Measurements from ENCODE around the gene ARHGAP24. TPM values are rescaled to one million over a fixed set of nuclear protein-coding genes. Genes with fewer than 3 reads are reported as not detected.

ARHGAP24 gene
- total and polyA plus RNA-seq, 2 donors (not counting 1 experiment from before 2014, with no cell fraction given) = 15.9 to 40.5 TPM

DNA sequence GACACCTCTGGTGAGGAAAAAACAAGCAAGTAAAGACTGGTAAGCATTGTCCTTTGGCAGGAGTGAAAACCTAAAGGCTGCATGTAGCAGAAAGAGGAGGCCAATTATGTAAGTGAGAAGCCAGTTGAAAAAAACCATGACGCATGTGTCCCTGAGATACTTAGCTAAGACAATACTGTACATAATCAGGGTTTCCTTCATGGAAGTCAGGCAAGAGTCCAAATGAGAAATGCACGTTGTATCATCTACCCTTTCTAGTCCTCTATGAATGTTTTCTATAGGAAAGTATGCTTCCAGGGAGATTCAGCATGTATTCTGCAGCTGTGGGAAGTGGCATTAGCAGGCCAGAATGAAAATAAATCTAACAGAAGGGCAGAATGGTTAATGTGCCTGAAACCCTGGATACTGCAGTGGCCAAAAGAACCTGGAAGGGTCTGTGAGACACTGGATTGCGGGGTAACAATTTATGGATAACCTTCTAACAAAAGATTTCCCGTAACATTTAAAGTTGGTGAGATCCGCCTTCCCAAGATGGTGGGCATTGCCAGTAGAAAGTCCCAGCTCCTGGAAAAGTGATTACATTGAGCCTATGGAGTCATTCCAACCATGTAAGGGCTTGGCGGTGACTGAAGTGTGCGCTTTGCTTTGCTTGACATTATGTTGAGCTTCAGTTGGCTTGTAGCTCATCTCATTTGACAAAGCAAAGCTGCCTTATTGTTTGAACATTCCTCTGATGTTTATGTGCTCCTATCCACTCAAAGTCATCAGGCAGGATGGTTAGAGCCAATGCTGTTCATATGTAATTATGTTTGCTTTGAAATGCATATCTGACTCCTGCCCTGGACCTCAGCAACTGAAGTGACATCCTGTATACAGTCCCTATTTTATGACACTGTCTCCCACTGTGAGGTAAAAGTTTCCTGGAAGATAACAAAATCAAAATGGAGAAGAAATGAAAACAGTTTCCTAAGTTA, 200.4 kb downstream of the ARHGAP24 start:
- no peaks in the 10 kb centered on the region for H3K36me3 ChIP-seq (ENCODE audit: control insufficient read depth, insufficient read depth, low read length)
- H2AFZ ChIP-seq (ENCODE audit: low read length) = no peak overlapping the region
- no peak overlapping the region for H3K4me2 ChIP-seq (ENCODE audit: extremely low read depth, insufficient read depth, low read length)
- no peaks in the 10 kb centered on the region for H3K9me3 ChIP-seq (ENCODE audit: control insufficient read depth, insufficient read depth, low read depth, low read length)
- no peaks in the 10 kb centered on the region for H3K4me1 ChIP-seq (ENCODE audit: control insufficient read depth, extremely low read depth, insufficient read depth, low read length)
- H4K20me1 ChIP-seq (ENCODE audit: control insufficient read depth, extremely low read depth, insufficient read depth, low read length) = no peaks in the 10 kb centered on the region
- DNase-seq (ENCODE audit: low read depth in 2 of 2) = no peak
- H3K9ac ChIP-seq (ENCODE audit: insufficient read depth, low read length) = no peak overlapping the region
- H3K79me2 ChIP-seq (ENCODE audit: control insufficient read depth, insufficient read depth, low read length) = no peaks in the 10 kb centered on the region
- no peak overlapping the region for H3K4me3 ChIP-seq (replicated peaks in 1 of 4; ENCODE audit: control extremely low read depth in 1 of 4, insufficient read depth in 1 of 4, low read depth in 3 of 4, low read length in 4 of 4)
- TF ChIP-seq, protein P1, sequence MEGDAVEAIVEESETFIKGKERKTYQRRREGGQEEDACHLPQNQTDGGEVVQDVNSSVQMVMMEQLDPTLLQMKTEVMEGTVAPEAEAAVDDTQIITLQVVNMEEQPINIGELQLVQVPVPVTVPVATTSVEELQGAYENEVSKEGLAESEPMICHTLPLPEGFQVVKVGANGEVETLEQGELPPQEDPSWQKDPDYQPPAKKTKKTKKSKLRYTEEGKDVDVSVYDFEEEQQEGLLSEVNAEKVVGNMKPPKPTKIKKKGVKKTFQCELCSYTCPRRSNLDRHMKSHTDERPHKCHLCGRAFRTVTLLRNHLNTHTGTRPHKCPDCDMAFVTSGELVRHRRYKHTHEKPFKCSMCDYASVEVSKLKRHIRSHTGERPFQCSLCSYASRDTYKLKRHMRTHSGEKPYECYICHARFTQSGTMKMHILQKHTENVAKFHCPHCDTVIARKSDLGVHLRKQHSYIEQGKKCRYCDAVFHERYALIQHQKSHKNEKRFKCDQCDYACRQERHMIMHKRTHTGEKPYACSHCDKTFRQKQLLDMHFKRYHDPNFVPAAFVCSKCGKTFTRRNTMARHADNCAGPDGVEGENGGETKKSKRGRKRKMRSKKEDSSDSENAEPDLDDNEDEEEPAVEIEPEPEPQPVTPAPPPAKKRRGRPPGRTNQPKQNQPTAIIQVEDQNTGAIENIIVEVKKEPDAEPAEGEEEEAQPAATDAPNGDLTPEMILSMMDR (conservative IDR thresholded peaks at IDR 0.05 in 1 of 2, IDR thresholded peaks at IDR 0.05 in 1 of 2; ENCODE audit: low read depth in 1 of 2, low read length in 2 of 2) = no peak
- no peak for TF ChIP-seq EZH2 (IDR thresholded peaks at IDR 0.05; ENCODE audit: low read length, missing control alignments)
- H3K27me3 ChIP-seq (ENCODE audit: control insufficient read depth, insufficient read depth, low read length) = no peaks in the 10 kb centered on the region
- H3K27ac ChIP-seq (ENCODE audit: insufficient read depth, low read length) = no peak overlapping the region

DNA sequence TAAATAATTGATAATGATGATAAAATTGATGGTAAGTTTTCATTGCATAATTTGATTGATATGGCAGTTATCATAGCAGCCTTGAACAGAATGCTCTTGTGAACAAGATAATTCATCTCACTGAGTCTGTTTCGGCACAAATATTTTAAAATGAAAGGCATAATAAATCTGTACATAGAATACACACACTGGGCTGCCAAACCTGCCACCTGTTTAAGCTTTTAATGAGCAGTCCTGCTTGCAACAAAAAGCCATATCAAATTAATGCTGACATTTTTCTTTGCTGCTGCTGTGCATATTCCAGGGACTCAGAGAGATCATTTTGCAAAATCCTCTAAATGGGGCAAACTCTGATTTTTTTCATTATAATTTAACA, 201.1 kb downstream of the ARHGAP24 start:
- Histone ChIP-seq H3K79me2 (ENCODE audit: control insufficient read depth, insufficient read depth, low read length) (no peaks in the 10 kb centered on the region), H3K4me2 (ENCODE audit: extremely low read depth, insufficient read depth, low read length) (no peak overlapping the region), H3K27ac (ENCODE audit: insufficient read depth, low read length) (no peak overlapping the region), H3K4me3 (replicated peaks in 1 of 4; ENCODE audit: control extremely low read depth in 1 of 4, insufficient read depth in 1 of 4, low read depth in 3 of 4, low read length in 4 of 4) (no peak overlapping the region), H3K36me3 (ENCODE audit: control insufficient read depth, insufficient read depth, low read length) (no peaks in the 10 kb centered on the region), H3K9ac (ENCODE audit: insufficient read depth, low read length) (no peak overlapping the region), H2AFZ (ENCODE audit: low read length) (no peak overlapping the region), H3K27me3 (ENCODE audit: control insufficient read depth, insufficient read depth, low read length) (no peaks in the 10 kb centered on the region), H3K9me3 (ENCODE audit: control insufficient read depth, insufficient read depth, low read depth, low read length) (no peaks in the 10 kb centered on the region), H3K4me1 (ENCODE audit: control insufficient read depth, extremely low read depth, insufficient read depth, low read length) (no peaks in the 10 kb centered on the region), H4K20me1 (ENCODE audit: control insufficient read depth, extremely low read depth, insufficient read depth, low read length) (no peaks in the 10 kb centered on the region)
- no peak for TF ChIP-seq EZH2 (IDR thresholded peaks at IDR 0.05; ENCODE audit: low read length, missing control alignments)
- TF ChIP-seq, protein P1 (conservative IDR thresholded peaks at IDR 0.05 in 1 of 2, IDR thresholded peaks at IDR 0.05 in 1 of 2; ENCODE audit: low read depth in 1 of 2, low read length in 2 of 2) = no peak
- DNase-seq (ENCODE audit: low read depth in 2 of 2) = no peak

DNA sequence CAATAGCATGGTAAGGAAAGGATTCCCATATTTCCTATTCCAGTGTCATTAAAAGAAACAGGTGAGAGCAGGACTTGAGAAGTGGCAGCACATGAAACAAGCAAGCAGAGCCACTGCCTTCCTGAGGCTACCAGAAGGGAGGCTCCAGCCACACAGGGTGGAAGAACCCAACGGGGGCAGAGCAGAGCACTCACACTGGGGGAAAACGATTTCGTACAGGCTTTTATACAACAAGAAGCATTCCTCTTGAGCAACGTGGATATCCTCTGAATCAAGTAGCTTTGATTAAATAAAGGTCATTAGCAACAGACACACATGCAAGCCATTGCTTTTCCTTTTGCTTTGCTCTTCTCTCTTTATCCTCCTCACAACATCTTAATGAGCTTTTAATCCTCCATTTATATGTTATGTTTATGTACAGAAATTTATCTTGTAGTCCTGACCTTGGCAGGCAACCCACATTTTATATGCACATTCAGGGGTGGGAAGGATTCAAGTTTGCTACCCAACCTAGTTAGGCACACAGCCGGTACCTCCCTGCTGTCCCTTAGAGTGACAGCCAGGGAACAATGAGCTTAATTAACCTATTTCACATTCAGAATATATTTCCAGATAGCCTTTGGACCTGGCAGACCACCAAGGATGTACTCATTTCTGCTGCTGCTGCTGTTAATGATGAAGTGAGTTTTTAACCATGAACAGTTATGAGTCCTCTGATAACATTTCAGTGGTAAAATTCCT, 202.1 kb downstream of the ARHGAP24 start:
- no peak overlapping the region for H3K4me3 ChIP-seq (replicated peaks in 1 of 4; ENCODE audit: control extremely low read depth in 1 of 4, insufficient read depth in 1 of 4, low read depth in 3 of 4, low read length in 4 of 4)
- H3K27me3 ChIP-seq (ENCODE audit: control insufficient read depth, insufficient read depth, low read length) = no peaks in the 10 kb centered on the region
- peak; percentile 40 to 51 for DNase-seq (ENCODE audit: low read depth in 2 of 2)
- no peaks in the 10 kb centered on the region for H3K9me3 ChIP-seq (ENCODE audit: control insufficient read depth, insufficient read depth, low read depth, low read length)
- no peak overlapping the region for H3K9ac ChIP-seq (ENCODE audit: insufficient read depth, low read length)
- TF ChIP-seq, protein P1 (conservative IDR thresholded peaks at IDR 0.05 in 1 of 2, IDR thresholded peaks at IDR 0.05 in 1 of 2; ENCODE audit: low read depth in 1 of 2, low read length in 2 of 2) = no peak
- no peak for TF ChIP-seq EZH2 (IDR thresholded peaks at IDR 0.05; ENCODE audit: low read length, missing control alignments)
- H4K20me1 ChIP-seq (ENCODE audit: control insufficient read depth, extremely low read depth, insufficient read depth, low read length) = no peaks in the 10 kb centered on the region
- no peaks in the 10 kb centered on the region for H3K36me3 ChIP-seq (ENCODE audit: control insufficient read depth, insufficient read depth, low read length)
- no peak overlapping the region for H3K4me2 ChIP-seq (ENCODE audit: extremely low read depth, insufficient read depth, low read length)
- H3K27ac ChIP-seq (ENCODE audit: insufficient read depth, low read length) = no peak overlapping the region
- H3K79me2 ChIP-seq (ENCODE audit: control insufficient read depth, insufficient read depth, low read length) = no peaks in the 10 kb centered on the region
- H2AFZ ChIP-seq (ENCODE audit: low read length) = no peak overlapping the region
- H3K4me1 ChIP-seq (ENCODE audit: control insufficient read depth, extremely low read depth, insufficient read depth, low read length) = no peaks in the 10 kb centered on the region
